Activated CD4-positive, alpha-beta T cell treated with anti-CD3 and anti-CD28 coated beads, Interleukin-2, amount 50 U/mL, for 16 hours (primary cell): ENCODE measurements around the gene ORC2.

Experiments
- DNase-seq: peaks from one replicate; pipeline ENCODE4 v3.0.0-alpha.2; 2020

Gene ORC2

DNA sequence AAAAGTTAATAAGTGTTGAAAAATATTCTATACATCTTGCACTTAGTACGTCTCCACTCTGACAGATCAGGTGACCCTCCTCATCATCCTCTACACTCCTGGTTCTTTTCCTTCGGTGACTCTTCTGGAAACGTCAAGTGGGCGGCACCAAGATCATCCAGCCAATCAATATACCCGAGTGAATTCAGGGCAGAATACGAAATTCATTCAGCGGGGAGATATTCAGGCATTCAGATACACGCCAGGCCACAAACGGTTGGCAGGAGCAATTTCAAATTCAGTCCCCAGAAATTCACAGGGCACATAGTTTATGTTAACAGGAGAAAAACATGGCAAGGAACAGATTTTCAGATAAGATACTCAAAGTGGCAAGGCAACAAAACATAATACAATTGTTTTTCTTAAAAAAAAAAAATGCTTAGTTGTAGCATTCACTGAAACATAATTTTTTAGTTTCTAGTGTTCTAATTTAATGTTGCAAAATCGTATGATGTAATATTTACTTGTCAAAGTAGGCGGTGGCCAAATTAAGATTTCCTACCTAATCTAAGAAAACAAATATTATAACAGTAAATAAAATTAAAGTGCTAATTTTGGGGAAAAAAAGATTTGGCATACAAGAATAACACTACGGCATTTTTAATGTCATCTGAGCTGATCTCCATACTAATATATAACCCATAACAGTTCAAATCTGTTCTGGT, 103.2 kb downstream of the ORC2 start:
- peak; percentile 32 for DNase-seq
